HCT116 (cell line): ENCODE data around the gene RASSF7.

Experiments used
- CTCF ChIP-seq, 3 experiments: fragments of 200-600 bp in 1 of 3; sonication (generic) in 1 of 3; IDR thresholded peaks in 2 of 3; conservative IDR thresholded peaks in 1 of 3; 2 replicates each; pipeline ENCODE4 v1.5.1; 2012 to 2017; ENCODE audit warnings: low read depth in 2 of 3, low read length in 2 of 3, antibody characterized with exemption in 1 of 3, borderline replicate concordance in 1 of 3, control low read depth in 1 of 3, mild to moderate bottlenecking in 1 of 3, mixed read lengths in 1 of 3, mixed run types in 1 of 3, moderate library complexity in 1 of 3; ENCODE audit not compliant: insufficient read depth in 1 of 3
- EGR1 ChIP-seq: IDR thresholded peaks from 2 replicates; pipeline ENCODE4 v1.6.1; 2012; ENCODE audit warnings: low read depth
- EZH2 ChIP-seq: fragments of 200-600 bp; sonication (generic); IDR thresholded peaks from 2 replicates; pipeline ENCODE4 v1.6.1; 2017; ENCODE audit warnings: antibody characterized with exemption, mixed run types
- EZH2phosphoT487 ChIP-seq: fragments of 200-600 bp; IDR thresholded peaks from 2 replicates; pipeline ENCODE4 v1.6.1; 2018; ENCODE audit warnings: antibody characterized with exemption, borderline replicate concordance
- MAX ChIP-seq: IDR thresholded peaks from 2 replicates; pipeline ENCODE4 v1.6.1; 2012
- POLR2A ChIP-seq: IDR thresholded peaks from 2 replicates; pipeline ENCODE4 v1.7.0; 2011; ENCODE audit warnings: borderline replicate concordance; ENCODE audit not compliant: insufficient read depth, insufficient read length; ENCODE audit errors: extremely low read depth
- POLR2AphosphoS5 ChIP-seq: IDR thresholded peaks from 2 replicates; pipeline ENCODE4 v1.6.1; 2011; ENCODE audit warnings: mild to moderate bottlenecking, low read depth, low read length, moderate library complexity
- RAD21 ChIP-seq: IDR thresholded peaks from 2 replicates; pipeline ENCODE4 v1.6.1; 2012; ENCODE audit warnings: low read depth, mild to moderate bottlenecking
- SIN3A ChIP-seq: IDR thresholded peaks from 2 replicates; pipeline ENCODE4 v1.6.1; 2012; ENCODE audit warnings: low read depth
- SP1 ChIP-seq: IDR thresholded peaks from 2 replicates; pipeline ENCODE4 v1.6.1; 2012; ENCODE audit warnings: low read depth
- YY1 ChIP-seq: IDR thresholded peaks from 2 replicates; pipeline ENCODE4 v1.6.1; 2011; ENCODE audit warnings: low read length, low read depth, moderate library complexity, mild to moderate bottlenecking; ENCODE audit not compliant: insufficient replicate concordance; ENCODE audit errors: extremely low read depth
- ZBTB33 ChIP-seq: IDR thresholded peaks from 2 replicates; pipeline ENCODE4 v1.6.1; 2011; ENCODE audit warnings: mild to moderate bottlenecking, low read length, moderate library complexity; ENCODE audit not compliant: insufficient replicate concordance; ENCODE audit errors: extremely low read depth
- ZFX ChIP-seq: fragments of 450-650 bp; IDR thresholded peaks from 2 replicates; pipeline ENCODE4 v1.6.1; 2017

- TF ChIP-seq POLR2AphosphoS5: no peak
- no peak for TF ChIP-seq CTCF (IDR thresholded peaks at IDR 0.05 in 2 of 3, conservative IDR thresholded peaks at IDR 0.05 in 1 of 3; ENCODE audit: borderline replicate concordance in 1 of 3, insufficient read depth in 1 of 3, low read depth in 2 of 3, low read length in 2 of 3)
- TF ChIP-seq POLR2A: no peak
- TF ChIP-seq EGR1: no peak
- no peak for TF ChIP-seq YY1
- TF ChIP-seq ZFX: no peak
- no peak for TF ChIP-seq MAX
- TF ChIP-seq ZBTB33: no peak
- no peak for TF ChIP-seq RAD21
- TF ChIP-seq SP1: no peak
- no peak for TF ChIP-seq EZH2
- TF ChIP-seq SIN3A: no peak
- TF ChIP-seq EZH2phosphoT487: no peak
Observed at GRCh38 chr11:535210-535518, 25.6 kb upstream of the RASSF7 start.
